Breast epithelium (tissue), 3 donors: ENCODE measurements around the gene ATAD2B.

ENCODE experiments used
- POLR2A ChIP-seq: fragments of 450-650 bp; IDR thresholded peaks from one replicate; pipeline ENCODE4 v1.6.1; 2016; ENCODE audit warnings: antibody characterized with exemption, mild to moderate bottlenecking, moderate library complexity
- POLR2AphosphoS5 ChIP-seq, 3 donors: sonication (generic); formaldehyde crosslinking; IDR thresholded peaks; one replicate each; pipeline ENCODE4 v1.6.1; 2017; ENCODE audit warnings: antibody characterized with exemption in 3 of 3
- TF ChIP-seq, protein P1 (sequence below), 3 donors: fragments of 450-650 bp; IDR thresholded peaks; one replicate each; pipeline ENCODE4 v1.5.1; 2016 to 2017; ENCODE audit warnings: antibody characterized with exemption in 3 of 3, mild to moderate bottlenecking in 3 of 3, moderate library complexity in 3 of 3

DNA sequence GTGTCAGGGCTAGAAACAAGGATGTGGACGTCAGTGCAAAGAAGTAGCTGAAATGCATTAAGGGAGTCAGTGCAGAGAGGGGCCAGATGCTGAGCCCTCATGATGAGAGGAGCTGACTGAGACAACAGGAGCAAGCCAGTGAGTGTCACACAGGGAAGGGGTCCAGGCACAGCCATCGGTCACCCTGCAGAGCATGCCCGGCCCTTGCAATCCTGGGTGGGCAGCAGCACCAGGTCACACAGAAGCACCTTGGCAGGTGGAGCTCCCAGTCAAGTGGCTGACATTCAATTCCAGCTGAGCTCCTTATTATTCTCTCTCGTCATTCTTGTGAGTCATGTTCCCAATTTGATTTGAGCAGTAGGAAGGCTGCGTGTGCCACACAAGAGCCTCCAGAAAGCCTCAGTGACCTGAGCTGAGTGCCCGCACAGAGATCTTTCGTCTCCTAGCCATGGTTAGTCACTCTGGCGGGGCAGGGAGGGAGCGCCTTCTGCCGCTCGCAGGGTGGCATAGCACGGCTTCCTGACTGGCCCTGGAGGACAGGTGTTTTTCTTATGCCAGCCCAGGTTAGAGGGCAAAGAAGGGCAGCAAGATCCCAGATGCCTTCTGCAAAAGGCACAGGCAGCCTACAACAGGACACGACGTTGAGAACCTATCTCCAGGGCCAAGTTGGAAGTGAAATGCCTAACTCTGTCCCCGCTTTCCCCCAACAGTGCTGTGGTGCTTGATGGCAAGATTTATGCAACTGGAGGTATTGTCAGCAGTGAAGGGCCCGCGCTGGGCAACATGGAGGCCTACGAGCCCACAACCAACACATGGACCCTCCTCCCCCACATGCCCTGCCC lies 220.9 kb downstream of the ATAD2B start:
- TF ChIP-seq, protein P1, sequence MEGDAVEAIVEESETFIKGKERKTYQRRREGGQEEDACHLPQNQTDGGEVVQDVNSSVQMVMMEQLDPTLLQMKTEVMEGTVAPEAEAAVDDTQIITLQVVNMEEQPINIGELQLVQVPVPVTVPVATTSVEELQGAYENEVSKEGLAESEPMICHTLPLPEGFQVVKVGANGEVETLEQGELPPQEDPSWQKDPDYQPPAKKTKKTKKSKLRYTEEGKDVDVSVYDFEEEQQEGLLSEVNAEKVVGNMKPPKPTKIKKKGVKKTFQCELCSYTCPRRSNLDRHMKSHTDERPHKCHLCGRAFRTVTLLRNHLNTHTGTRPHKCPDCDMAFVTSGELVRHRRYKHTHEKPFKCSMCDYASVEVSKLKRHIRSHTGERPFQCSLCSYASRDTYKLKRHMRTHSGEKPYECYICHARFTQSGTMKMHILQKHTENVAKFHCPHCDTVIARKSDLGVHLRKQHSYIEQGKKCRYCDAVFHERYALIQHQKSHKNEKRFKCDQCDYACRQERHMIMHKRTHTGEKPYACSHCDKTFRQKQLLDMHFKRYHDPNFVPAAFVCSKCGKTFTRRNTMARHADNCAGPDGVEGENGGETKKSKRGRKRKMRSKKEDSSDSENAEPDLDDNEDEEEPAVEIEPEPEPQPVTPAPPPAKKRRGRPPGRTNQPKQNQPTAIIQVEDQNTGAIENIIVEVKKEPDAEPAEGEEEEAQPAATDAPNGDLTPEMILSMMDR (IDR thresholded peaks at IDR 0.05): no peak
- TF ChIP-seq POLR2A (no peak), POLR2AphosphoS5 (IDR thresholded peaks at IDR 0.05) (no peak)
